Activated naive CD4-positive, alpha-beta T cell (primary cell): ENCODE data around the gene ANKFN1.

Source experiments
- DNase-seq, 4 experiments: peaks; one replicate each; lab custom pipeline; 2025; lab: John Stamatoyannopoulos, UW

ANKFN1 gene

DNA sequence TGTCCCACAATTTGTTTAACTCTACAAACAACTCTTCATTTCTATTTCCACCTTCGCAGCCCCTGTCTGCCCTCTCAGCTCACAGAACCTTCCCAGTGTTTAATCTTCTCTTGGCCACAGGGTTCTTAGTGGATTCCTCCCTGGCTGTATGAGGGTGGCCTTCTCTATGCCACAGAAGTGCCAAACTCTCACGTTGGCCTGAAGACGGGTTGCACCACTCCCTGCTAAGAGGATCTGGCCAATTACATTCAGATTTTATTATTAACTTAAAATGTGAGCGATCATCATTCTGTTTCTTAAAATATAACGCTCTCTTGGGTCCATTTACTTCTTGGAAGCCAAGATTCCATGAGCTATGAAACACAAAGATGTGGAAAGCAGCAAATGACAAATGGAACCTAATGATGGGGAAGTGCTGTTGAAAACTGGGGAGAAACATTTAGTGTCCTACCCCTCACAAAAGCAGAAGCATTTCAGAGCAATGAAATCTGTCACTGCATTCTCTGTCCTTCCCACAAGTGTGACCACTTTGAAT, 348.9 kb downstream of the ANKFN1 start:
- no peak for DNase-seq

DNA sequence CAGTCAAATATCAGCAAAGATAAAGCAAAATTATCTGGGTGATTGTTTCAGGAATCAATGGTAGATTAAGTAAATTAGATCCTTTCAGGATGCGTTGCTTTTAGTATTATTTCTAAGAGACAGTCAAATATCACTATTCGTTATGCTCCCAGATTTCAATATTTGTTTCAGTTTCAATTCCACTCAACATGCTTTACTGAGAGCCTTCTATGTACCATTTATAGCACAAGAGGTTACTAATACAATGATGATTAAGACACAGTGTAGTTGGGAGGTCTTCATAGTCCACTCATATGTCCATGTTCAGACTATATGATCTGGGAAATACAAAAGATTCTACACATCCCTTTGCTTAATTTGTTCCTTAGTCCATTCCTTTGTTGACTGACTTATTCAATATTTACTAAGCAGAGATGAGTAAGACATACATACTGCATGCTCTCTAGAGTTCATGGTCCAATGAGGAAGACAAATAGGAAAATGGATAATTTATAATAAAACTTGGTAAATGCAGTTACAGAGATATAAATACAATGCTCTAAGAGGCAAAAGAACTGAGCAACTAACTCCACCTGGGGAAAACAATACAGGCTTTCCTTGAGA, 352.0 kb downstream of the ANKFN1 start:
- no peak for DNase-seq

DNA sequence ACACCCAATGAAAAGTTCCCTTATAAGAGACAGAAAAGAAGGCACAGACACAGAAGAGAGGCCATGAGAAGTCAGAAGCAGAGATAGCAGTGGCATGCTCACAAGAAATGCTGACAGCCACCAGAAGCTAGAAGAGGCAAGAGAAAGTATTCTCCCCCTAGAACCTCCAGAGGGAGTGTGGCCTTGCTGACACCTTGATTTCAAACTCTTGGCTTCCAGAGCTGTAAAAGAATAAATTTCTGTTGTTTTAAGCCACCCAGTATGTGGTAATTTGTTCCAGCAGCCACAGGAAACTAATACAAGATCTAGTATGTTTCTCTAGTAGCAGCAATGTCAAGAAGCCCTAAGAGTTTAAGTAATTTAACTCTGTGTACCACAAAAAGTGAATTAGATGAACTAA, 353.1 kb downstream of the ANKFN1 start:
- DNase-seq, result no peak

DNA sequence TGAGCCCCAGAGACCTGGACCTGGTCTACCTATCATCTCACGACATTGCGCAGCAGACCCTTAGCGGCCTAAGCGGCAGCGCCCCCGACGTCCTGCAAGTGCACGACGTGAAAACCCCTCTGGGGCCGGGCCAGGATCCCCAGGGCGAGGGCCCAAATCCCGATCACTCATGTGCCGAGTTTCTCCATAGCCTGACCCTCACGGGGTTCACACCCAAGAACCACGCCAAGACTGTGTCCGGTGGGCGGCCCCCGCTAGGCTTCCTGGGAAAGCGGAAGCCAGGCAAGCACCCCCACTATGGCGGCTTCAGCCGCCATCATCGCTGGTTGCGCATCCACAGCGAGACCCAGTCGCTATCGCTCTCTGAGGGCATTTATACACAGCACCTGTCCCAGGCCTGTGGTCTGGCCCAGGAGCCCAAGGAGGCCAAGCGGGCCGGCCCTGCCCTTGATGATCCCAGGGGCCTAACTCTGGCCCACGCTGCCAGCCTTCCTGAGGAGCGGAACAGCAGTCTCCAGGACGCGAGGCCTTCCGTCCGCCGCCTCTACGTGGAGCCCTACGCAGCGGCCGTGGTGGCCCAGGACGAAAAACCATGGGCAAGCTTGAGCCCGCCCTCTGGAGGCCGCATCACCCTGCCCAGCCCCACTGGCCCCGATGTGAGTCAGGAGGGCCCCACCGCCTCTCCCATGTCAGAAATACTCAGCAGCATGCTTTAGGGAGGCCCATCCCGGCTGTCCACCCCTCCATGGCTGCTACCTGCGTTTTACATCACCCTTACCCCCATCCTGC, 357.5 kb downstream of the ANKFN1 start:
- DNase-seq, result no peak

DNA sequence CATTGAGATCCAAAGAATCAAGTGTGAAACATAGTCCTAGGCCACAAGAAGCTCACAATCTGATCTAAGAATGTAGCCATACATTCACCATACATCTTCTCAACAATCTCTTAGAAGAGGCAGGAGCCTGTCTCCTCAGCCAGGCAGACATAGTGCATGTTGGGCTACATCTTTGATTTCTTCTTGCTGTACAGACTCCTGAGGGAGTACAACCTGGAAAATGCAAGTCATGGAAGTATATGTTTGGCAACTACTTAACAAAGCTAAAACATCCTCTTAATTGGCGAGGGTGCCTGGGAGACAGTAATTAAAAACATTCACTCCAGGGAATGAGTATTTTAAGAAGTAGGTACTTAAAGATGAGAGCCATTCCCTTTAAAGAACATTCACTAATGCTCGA, 361.0 kb downstream of the ANKFN1 start:
- DNase-seq, result no peak

DNA sequence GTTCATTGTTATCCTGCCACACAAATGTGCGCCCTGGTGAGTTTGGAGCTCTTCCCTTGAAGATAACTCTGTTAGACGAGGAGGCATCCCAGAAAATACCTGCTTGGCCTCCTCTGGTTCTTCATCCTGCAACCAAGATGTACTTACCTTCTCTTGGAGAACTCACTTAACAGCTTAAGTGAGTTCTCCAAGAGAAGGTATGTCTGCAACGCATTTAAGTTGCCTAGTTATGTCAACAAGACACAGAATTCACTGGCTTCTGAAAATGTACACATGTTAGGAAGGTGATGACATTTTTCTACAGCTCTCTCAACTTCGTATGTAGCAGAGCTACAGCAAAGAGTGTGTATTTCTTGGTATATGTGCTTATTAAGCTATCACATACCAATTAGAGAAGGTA, 361.6 kb downstream of the ANKFN1 start:
- no peak for DNase-seq

DNA sequence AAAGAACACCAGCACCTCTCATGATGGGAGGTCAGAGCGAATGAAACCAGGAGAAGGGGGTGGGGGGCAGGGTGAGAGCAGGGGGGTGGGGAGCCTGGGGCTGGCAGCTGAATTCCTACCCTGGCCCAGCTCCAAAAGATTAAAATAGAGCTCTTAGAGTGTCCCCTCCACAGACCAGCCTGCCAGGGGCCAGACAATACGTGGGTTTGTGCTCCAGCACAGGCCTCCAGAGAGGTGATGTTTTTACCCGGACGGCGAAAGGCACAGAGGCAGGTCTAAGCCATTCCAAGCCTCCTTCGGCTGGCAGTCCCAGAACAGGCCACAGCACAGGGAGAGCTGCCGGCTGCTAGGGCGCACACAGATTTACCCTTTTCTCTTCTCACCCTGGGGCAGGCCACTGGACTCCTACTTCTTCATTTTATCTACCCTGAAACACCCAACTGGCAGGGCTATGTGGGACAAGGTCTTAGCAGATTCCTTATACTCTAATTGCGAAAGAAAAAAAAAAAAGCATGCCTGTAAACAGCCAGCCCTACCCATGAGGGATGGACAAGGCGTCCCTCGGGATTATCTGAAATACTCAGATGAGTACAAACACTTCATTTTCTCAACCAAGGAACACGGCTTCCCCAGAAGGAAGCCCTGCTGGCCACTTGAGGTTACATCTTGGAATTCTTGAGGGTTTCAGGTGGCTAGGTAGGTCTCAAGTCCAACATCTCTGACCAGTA, 368.3 kb downstream of the ANKFN1 start:
- no peak for DNase-seq

DNA sequence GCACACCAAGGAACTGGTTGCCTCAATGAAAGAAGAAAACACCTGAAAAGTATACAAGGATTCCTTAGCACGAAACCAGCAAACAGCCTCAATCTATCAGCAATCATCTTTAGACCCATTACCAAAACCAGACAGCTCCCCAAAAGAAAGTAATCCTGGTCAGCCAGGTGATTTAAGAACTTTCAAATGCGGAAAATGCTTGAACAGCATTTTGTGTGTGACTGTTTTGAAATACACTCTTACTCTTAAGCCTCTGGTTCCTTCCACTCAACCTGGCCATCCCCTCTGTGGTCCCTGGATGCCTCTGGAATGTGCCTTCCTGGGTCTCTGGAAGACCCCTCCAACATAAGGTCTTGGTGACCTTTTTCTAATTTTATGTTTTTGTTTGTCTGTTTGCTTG, 369.8 kb downstream of the ANKFN1 start:
- DNase-seq, result no peak

DNA sequence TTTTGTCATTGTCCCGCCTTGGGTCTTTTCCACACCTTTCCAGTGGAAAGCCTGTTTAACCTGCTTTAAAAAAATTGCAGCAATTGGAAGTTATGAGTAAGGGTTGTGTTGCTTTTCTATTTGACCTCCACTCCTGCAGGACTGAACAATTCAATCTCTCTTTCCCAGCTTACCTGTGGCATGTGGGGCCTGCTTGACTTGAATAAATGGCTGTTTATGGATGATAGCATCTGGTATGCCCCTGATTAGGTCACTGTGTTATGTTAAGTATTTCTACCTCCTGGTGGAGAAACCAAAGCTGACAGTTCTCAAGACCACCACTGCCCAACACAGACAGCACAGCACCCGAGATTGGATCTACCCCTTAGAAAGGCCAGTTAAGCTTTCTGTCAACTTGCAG, 375.4 kb downstream of the ANKFN1 start:
- no peak for DNase-seq

DNA sequence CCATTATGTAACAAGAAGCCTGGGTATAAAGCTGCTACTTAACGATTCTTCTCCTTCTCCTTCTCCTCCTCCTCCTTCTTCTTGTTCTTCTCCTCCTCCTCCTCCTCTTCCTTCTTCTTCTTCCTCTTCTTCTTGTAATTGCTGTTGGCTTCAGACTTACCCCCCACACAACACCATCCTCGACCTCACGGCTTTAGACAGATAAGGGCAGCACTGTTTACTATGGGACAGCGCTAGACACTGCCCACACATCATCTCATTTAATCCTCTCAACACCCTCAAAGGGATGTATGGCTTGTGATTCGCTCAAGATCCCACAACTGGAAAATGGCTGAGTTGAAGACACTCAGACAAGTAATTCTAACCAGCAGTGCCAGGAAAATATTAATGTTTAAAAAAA, 379.7 kb downstream of the ANKFN1 start:
- DNase-seq, result no peak

DNA sequence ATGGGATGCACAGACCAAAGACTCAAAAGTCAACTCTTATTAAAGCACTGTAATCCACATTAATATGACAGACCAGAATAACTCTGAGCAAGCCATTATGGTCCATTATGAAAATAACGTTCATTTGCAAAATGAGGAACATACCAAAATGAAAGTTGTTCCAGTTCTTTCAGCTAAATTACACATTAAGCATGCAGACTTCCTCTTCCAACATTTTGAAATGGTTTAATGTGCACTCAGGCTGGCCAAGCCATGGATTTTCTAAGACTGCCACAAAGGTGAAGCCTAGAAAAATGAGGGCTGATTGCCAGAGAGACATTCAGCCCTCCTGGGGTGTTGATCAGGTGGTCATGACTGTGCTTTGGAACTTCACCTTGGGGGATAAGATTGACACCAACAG, 383.5 kb downstream of the ANKFN1 start:
- DNase-seq, result no peak

DNA sequence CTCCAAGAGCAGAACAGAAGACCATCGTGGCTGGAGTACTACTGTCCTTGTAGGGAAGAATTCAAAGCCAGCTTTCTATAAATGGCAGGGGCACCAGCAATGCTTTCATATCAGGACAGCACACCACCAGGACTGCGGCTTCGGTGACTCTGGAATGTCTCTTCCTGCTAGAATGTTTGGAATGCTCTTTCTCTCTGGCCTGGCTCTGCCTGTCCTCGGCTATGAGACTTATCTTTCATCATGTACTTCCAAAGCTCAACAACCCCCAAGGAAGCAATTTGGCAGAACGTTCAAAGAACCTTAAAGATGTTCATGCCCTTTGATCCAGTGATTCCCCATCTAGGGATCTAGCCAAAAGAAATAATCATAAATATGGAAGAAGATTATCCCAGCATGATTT, 387.6 kb downstream of the ANKFN1 start:
- no peak for DNase-seq

DNA sequence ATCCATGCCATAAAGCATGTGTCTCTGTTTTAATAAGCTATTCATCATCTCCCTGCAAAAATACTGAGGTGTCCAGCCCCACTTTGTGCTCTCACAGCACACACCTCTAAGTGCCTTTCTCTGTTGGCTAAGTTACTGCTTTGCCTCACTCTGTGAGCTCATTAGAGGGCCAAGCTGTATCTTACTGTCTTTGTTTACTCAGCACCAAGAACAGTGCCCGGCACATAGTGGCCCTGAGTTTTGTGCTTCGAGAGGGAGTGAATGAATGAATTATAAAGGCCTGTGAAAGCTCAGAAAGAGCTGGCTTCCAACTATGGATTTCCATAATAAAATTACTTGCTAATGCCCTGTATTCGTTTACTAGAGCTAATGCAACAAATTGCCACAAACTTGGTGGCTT, 390.0 kb downstream of the ANKFN1 start:
- no peak for DNase-seq

DNA sequence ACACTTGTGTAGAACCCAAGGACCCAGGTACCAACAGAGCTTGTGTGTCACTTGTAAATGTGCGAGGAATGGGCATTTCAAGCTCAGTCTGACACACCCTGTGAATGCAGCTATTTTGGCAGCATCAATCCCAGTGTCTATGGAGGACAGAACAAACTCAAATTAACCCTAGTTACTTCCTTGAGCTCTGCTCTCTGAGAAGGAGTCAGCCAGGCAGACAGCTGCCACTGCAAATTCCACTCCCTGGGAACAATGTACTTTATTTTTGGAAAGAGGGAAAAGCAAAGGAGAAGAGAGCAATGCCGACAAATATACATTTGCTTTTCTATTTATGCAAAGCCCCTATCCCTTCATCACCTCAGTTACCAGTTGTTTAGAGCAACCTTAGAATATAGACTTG, 391.8 kb downstream of the ANKFN1 start:
- no peak for DNase-seq

DNA sequence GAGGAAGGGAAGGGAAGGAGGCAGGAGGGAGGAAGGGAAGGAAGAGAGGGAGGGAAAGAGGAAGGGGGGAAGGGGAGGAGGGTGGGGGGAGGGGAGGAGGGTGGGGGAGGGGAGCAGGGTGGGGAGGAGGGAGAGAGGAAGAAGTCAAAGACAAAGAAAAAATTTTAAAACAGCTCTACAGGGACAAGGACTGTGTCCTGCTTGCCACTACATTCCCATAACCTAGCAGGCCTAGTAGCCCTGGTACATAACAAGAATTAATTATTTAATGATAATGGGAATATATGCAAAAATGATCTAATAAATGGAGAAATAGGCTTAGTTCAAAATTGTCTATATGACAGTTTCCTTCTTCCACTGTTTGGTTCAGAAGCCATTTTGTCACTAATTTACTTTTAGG, 392.7 kb downstream of the ANKFN1 start:
- no peak for DNase-seq

DNA sequence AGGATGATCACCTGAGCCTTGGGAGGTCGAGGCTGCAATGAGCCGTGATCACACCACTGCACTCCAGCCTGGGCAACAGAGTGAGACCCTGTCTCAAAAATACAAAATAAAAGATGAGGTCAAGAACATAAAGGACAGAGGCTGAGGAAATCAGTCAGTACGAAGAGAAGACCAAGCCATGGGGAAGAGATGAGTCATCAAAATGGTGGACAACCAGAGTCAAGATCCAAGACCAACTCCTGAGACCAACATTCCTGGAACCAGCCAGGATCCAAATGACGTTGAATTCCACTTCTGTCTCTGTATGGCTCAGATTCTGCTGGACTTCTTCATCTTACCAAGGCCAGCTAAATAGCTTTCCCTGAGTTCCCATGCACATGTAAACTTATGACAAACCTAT, 395.4 kb downstream of the ANKFN1 start:
- no peak for DNase-seq

DNA sequence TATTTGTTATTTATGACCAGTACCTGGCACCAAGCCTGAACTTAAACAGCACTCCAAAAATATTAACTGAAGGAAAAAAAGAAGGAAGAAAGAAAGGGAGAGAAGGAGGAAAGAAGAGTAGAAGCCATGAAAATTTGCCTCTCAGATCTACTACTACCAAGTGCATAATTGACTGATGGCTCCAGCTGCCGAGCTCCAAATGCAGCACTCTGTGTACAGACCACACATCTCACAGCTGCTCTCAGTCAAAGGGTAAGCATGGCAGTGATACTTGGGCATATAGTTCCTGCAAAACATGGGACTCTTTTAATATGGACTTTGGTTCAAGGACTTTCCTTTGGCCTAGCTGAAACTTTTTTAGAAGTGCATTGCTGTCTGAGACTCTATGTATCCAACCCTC, 396.2 kb downstream of the ANKFN1 start:
- DNase-seq, result no peak

DNA sequence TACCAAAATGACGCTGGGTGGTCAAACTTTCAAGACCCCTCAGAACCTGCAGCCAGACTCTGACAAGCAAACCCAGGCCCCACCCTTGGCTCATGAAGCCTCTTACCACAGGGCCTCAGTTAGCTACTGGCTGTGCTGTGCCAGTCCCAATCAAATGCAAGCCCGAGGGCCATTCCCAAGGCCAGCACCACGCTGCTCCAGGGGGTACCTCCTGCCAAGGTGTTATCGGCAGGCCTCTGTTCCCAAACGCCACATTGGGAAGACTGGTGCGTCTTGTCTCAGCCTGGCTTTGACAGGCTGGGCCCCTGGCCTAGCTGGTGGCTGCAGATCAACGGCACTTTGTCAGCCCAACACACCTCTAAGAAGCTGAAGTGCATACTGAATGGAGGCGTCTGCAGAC, 404.4 kb downstream of the ANKFN1 start:
- peak in 1 of 4 experiments; percentile 1 for DNase-seq

DNA sequence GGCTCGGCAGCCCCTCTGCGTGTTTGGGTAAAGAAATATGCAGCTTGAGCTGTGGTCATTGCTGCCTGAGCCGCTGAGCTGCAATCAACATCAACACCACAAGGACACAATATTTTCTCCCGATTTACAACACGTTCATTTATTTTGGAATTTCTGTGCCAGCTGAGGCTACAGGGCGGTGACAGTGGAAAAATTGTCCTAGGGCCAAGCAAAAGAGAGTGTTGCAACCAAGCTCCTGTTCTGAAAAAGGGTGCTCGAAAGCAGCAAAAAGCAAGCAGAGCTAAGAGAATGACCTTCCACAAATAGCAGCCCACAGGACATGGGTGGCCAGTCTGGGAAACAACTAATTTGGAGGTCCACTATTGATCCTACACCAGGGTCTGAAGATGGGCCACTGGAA, 404.8 kb downstream of the ANKFN1 start:
- no peak for DNase-seq
